Osteoblast (primary cell): ENCODE measurements around the gene DLG1. TPM values are rescaled to one million over a fixed set of nuclear protein-coding genes. Genes with fewer than 3 reads are reported as not detected.

ENCODE experiments used
- DNase-seq: peaks from one replicate; pipeline ENCODE4 v3.0.0; 2011; ENCODE audit warnings: low spot score, mixed read lengths; ENCODE audit not compliant: insufficient read length; ENCODE audit errors: missing footprints
- H2AFZ ChIP-seq: 2 replicates; pipeline ENCODE4 v1.6.0; 2011; ENCODE audit warnings: mild to moderate bottlenecking, low read length
- H3K27ac ChIP-seq: 2 replicates; pipeline ENCODE4 v1.5.1; 2011; ENCODE audit warnings: mild to moderate bottlenecking, low read depth, low read length, moderate library complexity
- H3K27me3 ChIP-seq: 2 replicates; pipeline ENCODE4 v1.6.0; 2012; ENCODE audit warnings: mild to moderate bottlenecking, control low read depth, inconsistent platforms, low read length, moderate library complexity; ENCODE audit not compliant: insufficient read depth
- H3K36me3 ChIP-seq: 2 replicates; pipeline ENCODE4 v1.5.1; 2011; ENCODE audit warnings: mild to moderate bottlenecking, low read length, control low read depth, moderate library complexity; ENCODE audit not compliant: insufficient read depth
- H3K4me1 ChIP-seq: 2 replicates; pipeline ENCODE4 v1.5.1; 2011; ENCODE audit warnings: mild to moderate bottlenecking, low read length, control low read depth, moderate library complexity; ENCODE audit not compliant: insufficient read depth
- H3K4me2 ChIP-seq: 2 replicates; pipeline ENCODE4 v1.6.0; 2011; ENCODE audit warnings: mild to moderate bottlenecking, low read length; ENCODE audit not compliant: insufficient read depth
- H3K4me3 ChIP-seq: fragments of 200-600 bp; sonication (generic); 3 replicates; pipeline ENCODE4 v1.5.1; 2012; ENCODE audit warnings: mild to moderate bottlenecking, low read length, inconsistent platforms; ENCODE audit not compliant: insufficient read depth
- H3K79me2 ChIP-seq: 2 replicates; pipeline ENCODE4 v1.6.0; 2012; ENCODE audit warnings: mild to moderate bottlenecking, low read length, control low read depth, inconsistent platforms; ENCODE audit not compliant: insufficient read depth
- H3K9me3 ChIP-seq: 2 replicates; pipeline ENCODE4 v1.5.1; 2011; ENCODE audit warnings: low read depth, low read length, control low read depth
- H4K20me1 ChIP-seq: 2 replicates; pipeline ENCODE4 v1.6.0; 2012; ENCODE audit warnings: mild to moderate bottlenecking, low read length, control low read depth; ENCODE audit not compliant: insufficient read depth
- total RNA-seq: library from RNA; depleted of rRNA; stranded (reverse); fragments of >200 nt; gene quantifications from 2 replicates; pipeline ENCODE4 v1.2.3, GENCODE V29; 2012
- TF ChIP-seq, protein P1 (sequence below): IDR thresholded peaks from 2 replicates; pipeline ENCODE4 v1.5.1; 2011; ENCODE audit warnings: mild to moderate bottlenecking, low read depth, low read length, moderate library complexity; ENCODE audit errors: extremely low read depth

The DLG1 gene
- total RNA-seq, 1 donor, result 79.3 TPM

- H4K20me1 ChIP-seq, result no peaks in the 10 kb centered on the region
- no peak overlapping the region for H3K4me2 ChIP-seq
- H3K4me3 ChIP-seq, result no peak overlapping the region
- H3K4me1 ChIP-seq, result no peaks in the 10 kb centered on the region
- H3K79me2 ChIP-seq, result no peaks in the 10 kb centered on the region
- TF ChIP-seq, protein P1, sequence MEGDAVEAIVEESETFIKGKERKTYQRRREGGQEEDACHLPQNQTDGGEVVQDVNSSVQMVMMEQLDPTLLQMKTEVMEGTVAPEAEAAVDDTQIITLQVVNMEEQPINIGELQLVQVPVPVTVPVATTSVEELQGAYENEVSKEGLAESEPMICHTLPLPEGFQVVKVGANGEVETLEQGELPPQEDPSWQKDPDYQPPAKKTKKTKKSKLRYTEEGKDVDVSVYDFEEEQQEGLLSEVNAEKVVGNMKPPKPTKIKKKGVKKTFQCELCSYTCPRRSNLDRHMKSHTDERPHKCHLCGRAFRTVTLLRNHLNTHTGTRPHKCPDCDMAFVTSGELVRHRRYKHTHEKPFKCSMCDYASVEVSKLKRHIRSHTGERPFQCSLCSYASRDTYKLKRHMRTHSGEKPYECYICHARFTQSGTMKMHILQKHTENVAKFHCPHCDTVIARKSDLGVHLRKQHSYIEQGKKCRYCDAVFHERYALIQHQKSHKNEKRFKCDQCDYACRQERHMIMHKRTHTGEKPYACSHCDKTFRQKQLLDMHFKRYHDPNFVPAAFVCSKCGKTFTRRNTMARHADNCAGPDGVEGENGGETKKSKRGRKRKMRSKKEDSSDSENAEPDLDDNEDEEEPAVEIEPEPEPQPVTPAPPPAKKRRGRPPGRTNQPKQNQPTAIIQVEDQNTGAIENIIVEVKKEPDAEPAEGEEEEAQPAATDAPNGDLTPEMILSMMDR, result no peak
- no peak overlapping the region for H3K27ac ChIP-seq
- no peaks in the 10 kb centered on the region for H3K9me3 ChIP-seq
- H3K36me3 ChIP-seq, result no peaks in the 10 kb centered on the region
- DNase-seq, result no peak
- H3K27me3 ChIP-seq, result peaks cover 3% of the 10 kb centered on the region
- H2AFZ ChIP-seq, result no peak overlapping the region
Measured at GRCh38 chr3:197012540-197012883, 285.9 kb downstream of the DLG1 start.

DNA sequence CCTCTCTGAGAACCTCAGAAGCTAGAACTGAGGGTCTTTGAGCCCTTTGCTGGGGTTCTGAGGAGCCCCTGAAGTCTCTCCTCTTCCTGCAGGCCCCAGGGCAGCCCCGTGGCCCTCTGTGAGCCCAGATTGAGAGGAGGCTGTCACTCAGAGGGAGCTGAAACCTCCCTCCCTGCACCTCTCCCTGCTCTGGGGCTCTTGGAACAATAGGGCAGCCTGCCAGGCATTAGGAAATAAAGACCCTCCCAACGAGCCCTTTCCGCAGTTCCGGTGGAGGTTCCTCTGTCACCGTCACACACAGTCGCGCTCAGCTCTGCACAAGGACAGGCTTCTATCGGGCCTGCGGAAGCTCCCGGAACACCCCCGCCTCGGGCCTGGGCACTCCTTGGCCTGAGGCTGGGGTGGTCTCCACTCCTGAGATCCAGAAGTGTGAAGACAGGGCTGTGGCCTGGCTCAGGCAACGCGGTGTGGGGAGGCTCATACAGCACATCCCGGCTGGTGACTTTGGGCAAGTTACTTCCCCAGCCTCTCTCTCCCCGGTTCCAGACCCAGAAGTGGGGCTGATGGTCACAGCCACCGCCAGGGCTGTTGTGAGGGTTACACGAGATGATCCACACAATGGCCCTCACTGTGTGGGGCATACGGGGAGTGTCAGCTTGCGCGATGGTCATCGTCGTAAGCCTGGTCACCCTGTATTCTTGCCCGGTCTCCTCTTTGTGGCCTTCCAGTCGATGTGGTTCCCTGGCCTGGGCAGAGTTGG, 286.5 kb downstream of the DLG1 start:
- Histone ChIP-seq H3K4me3 (no peak overlapping the region), H3K79me2 (no peaks in the 10 kb centered on the region), H4K20me1 (no peaks in the 10 kb centered on the region), H3K36me3 (no peaks in the 10 kb centered on the region), H3K27me3 (peaks cover 3% of the 10 kb centered on the region), H3K4me2 (no peak overlapping the region), H3K27ac (no peak overlapping the region), H3K4me1 (no peaks in the 10 kb centered on the region), H2AFZ (no peak overlapping the region), H3K9me3 (no peaks in the 10 kb centered on the region)
- no peak for DNase-seq
- TF ChIP-seq, protein P1, result no peak

DNA sequence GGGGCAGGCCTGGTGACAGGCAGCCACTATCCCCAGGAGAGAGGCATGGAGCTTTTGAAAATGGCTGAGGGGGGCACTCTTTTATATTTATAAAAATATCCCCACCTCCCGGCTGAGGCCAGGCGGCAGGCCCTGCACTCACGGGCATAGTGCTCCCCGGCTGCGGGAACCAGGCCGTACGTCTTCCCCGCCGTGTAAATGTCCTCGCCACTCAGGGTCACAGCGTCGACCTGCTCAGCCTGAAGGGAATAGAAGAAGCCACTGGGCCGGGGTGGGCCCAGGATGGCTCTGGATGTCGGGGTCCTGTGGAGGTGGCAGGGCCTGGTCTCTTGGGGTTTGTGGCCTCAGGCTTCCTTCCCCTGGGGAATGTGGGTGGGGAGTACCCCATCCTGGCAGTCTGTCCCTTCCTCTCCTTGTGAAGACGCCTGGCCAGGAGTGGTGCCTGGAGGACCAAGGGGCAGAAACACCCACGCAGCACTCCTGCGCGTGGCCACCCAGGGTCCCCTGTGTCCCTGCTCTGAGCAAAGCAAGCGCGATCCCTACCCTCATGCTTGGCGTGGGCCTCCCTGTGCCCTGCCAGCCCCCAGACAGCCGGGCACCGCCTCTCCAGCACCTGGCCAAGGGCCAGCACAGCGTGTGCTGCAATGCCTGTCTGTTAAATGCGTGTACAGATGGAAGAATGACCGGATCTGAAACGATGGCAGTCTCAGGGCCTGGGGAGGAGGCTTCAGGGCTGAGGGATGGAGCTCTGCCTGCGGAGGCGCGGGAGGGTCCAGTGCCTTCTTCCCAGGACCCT, 287.7 kb downstream of the DLG1 start:
- no peaks in the 10 kb centered on the region for H4K20me1 ChIP-seq
- TF ChIP-seq, protein P1, result no peak
- H3K36me3 ChIP-seq, result no peaks in the 10 kb centered on the region
- DNase-seq, result no peak
- no peak overlapping the region for H3K27ac ChIP-seq
- no peaks in the 10 kb centered on the region for H3K79me2 ChIP-seq
- H3K4me3 ChIP-seq, result no peak overlapping the region
- H3K9me3 ChIP-seq, result no peaks in the 10 kb centered on the region
- H3K27me3 ChIP-seq, result peaks cover 3% of the 10 kb centered on the region
- H3K4me1 ChIP-seq, result no peaks in the 10 kb centered on the region
- no peak overlapping the region for H3K4me2 ChIP-seq
- no peak overlapping the region for H2AFZ ChIP-seq

DNA sequence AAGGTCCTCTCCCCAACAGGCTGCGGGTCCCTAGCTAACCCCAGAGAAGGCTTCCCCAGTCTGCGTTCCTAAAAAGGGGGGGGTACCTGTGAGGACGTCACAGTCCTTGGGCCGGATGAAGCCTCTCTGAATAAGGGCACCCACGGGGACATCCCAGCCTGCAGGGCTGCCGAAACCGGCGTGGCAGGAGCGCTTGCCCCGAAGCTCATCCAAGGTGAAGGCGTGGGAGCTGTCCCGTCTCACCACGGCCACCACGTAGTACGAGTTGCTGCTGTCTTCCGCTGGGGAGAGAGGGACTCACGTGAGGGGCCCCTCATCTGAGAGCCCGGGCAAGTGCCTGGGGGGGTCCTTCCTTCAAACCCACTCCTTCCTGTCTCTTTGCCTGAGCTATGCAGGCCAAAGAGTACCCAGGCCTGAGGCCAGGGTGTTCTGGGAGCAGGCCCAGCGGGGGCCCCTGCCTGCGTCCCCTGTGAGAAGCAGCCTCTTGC, 288.8 kb downstream of the DLG1 start:
- Histone ChIP-seq H3K4me2 (no peak overlapping the region), H3K9me3 (no peaks in the 10 kb centered on the region), H2AFZ (no peak overlapping the region), H3K27ac (no peak overlapping the region), H3K36me3 (no peaks in the 10 kb centered on the region), H4K20me1 (no peaks in the 10 kb centered on the region), H3K4me3 (no peak overlapping the region), H3K79me2 (no peaks in the 10 kb centered on the region), H3K27me3 (peaks cover 3% of the 10 kb centered on the region), H3K4me1 (no peaks in the 10 kb centered on the region)
- TF ChIP-seq, protein P1, result no peak
- no peak for DNase-seq
